DMS114 treated with DMSO at 0.1 percent for 48 hours (cell line): Measurements from ENCODE around the gene FRMD4A.

Source experiments
- DNase-seq: peaks from one replicate; lab custom pipeline; 2025; ENCODE audit not compliant: unreplicated experiment; lab: John Stamatoyannopoulos, UW

FRMD4A gene

DNA sequence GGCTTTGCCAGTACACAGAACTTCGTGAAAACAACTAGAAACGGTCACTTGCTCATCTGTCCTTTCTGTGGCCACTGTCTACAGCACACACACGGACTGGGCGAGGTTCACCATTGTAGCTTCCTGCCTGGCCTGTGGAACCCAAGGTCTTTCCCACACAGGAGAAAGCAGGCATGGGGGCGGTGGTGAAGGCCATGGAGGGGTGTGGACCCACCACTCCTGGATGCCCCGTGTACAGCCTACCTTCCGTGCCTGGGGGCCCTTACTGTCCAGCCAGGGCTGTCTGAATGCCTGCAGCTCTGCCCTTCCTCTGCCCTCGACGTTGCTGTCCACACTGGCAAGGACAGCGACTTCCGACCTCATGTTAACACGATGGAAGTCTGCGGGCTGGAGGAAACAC lies 635.1 kb downstream of the FRMD4A start:
- no peak for DNase-seq

DNA sequence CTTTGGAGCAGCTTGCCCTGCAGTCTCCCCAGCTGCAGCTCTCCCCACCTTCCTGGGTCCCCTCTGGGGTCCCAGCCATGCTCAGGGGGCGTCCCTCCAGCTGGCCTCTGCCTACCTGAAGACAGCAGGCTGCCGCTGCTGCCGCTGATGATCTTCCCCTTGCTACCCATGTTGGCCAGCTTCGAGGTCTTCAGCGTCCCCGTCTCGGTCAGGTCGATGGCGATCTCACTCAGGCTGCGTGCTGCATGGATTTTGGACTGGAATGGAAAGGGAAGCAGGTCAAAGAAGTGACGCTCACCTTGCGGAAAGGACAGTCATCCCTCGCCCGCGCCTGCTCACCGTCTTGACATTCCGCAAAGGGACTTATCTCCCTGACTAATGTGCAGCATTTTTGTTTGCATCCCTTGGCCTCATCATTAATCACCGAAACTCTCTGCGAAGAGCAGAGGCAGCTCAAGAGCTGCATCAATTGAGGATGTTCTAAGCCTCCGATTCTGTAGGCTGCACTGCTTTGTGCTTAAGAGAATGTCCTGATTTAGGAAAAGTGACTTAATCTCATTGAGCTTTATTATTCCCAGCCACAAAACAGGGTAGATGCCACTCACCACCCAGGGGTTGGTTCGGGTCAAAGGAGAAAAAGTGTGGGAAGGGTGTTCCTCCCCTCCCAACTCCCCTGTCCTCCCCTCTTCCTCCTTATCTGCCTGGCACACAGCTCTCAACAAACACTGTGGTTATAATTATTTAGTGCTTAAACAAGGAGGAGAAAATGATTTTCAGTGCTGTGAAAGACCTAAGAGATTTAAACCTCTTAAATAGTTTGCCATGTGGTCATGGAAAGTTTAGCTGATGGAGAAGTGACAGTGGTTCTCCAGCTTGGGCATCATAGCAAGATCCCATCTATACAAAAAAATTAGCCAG lies 636.7 kb downstream of the FRMD4A start:
- DNase-seq = no peak

DNA sequence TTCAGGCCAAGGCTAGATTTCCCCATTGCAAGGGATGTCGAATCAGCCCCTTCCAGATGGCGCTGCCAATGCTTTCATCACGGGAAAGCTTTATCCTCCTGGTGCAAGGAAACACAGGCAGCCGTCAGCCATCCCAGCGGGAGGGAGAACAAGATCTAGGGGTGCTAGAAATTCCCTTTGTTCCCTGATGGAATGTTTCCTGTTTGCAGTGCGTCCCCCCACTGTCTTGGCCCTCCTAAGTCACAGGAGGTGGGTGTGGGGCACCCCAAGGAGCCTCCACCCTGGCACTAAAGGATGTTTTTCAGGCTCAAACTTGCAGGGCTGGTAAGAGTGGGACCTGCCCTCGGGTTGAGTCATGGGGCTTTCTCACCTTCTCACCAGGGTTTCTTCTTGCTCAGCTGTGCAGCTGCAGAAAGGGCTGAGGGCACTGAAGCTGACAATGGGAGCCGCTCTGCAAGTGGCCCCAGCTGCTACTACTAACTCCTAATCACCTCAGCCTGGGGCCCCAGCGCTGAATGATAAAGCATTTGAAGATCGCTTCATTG lies 640.4 kb downstream of the FRMD4A start:
- DNase-seq = no peak

DNA sequence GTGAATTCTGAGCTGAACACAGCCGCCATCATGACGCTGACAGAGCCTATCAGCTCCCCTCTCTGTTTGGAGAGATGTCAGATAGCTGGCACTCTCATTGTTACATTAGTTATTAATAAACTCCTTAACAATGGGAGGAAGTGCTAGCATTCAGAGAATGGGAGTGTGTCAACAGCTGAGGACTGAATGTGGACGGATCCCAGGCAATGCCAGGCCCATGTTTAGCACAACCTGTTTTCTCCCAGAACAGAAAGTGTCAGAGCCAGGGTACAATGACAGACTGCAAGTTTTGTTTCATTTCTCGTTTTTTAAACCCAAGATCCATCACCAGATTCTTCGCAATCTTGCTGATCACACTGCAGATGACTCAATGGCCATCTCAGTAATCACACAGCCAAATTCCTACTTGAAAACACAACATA lies 644.4 kb downstream of the FRMD4A start:
- DNase-seq = no peak

DNA sequence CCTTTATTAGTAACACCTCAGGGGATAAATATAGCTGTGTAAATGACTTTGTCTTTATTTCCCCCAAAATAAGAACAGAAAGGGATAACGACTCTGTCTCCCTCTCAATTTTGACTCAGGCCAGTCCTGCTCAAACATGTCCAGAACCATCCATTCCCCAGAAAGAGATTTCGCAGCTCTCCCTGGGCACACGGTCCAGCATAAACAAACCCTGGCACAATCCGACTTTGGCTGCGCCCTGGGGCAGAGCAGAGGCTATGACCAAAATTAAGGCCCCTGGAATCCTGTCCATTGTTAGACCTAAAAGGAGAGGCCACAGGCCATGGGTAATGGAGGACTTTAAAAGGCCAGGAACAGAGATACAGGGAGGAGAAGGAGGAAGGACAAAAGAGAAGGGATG lies 644.8 kb downstream of the FRMD4A start:
- DNase-seq = no peak

DNA sequence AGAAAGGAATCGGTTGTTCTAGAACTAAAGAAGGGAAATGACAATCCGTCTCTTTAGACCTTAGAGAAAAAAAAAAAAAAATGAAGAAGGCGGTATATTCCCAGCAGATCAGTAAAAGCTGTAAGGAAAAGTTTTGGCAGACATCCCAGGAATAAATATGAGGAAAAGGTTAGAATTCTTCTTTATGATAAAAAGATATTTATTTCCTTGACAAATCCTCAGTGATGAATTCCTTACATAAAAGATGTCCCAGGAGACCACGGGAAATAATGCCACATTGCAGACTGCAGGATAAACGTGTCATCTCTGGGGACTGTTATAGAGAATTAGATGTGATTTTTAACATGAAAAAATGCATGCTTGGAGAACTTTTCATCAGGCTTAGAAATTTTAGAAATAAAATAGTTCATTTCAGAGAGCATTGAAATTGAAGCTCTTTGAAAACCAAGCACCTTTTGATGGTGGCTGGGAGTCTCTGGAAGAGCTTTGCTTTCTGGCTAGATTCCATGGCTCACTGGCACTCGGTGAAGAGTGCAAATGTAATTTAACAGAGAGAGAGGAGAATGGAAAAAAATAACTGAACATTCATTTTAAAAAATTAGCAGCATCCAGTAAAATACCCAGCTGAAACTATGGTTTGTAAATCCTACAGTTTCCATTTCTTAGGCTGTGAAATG lies 645.8 kb downstream of the FRMD4A start:
- DNase-seq = no peak

DNA sequence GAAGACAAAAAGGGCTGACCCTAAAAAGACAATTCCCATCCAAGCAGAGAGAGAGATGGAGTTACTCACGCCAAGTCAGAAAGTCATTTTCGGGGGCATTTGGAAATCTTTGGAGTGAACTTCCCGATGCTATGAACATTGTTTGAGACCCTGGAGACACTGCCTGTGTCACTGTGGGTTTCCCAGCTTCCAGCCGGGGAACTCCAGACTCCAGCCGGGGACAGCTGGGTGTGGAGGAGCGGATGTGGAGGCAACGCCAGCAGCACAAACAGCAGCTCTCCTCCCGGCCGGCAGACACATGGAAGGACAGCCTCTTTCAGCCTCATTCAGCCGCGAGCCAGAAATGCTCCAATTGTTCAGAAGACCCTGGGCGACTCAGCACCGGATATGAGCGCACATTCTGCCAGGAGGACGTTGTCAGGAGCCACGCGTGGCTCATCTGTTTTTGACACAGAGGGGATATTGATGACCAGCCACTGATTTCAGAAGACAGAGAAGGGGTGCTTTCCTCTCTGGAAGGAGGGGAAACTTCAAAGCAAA lies 646.4 kb downstream of the FRMD4A start:
- no peak for DNase-seq

DNA sequence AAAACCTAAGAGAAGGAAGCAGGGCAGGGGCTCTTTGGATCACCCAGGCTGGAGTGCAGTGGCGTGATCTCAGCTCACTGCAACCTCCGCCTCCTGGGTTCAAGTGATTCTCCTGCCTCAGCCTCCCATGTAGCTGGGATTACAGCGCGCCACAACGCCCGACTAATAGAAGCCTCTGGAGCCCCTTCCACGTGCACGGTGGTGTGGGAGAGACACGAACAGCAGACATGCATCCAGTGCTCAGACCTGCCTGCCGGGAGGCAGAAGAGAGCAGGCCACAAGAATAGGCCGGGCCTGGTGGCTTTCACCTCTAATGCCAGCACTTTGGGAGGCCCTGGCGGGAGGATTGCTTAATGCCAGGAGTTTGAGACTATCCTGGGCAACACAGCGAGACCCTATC lies 647.7 kb downstream of the FRMD4A start:
- DNase-seq = no peak

DNA sequence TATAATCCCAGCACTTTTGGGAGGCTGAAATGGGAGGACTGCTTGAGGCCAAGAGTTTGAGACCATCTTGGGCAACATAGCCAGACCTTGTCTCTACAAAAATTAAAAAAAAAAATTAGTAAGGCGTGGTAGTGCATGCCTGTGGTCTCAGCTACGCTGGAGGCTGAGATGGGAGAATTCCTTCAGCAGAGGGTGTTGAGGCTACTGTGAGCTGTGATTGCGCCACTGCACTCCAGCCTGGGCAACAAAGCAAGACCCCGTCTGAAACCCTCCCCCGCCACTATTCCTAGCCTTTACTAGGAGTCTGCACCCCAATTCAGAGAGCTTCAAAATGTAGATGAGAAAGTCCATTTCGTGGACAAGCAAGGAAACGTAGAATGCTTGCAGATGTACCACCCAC lies 648.8 kb downstream of the FRMD4A start:
- DNase-seq = no peak

DNA sequence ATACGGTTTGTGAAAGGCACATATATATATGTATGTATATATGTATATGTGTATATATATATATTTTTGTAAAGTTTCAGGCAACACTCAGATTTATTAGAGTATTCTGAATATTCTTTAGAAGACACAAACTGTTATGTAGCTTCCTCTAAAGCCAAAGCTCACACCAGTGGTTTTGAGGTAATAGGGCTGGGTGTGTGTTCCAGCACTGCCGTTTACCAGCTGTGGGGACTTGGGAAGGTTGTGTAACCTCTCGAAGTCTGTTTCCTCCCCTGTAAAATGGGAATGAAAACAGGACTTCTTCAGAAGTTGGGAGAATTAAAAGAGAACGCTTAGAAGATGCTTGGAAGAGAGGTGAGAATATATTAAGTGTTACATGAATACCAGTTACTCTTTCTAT lies 649.2 kb downstream of the FRMD4A start:
- DNase-seq = no peak

DNA sequence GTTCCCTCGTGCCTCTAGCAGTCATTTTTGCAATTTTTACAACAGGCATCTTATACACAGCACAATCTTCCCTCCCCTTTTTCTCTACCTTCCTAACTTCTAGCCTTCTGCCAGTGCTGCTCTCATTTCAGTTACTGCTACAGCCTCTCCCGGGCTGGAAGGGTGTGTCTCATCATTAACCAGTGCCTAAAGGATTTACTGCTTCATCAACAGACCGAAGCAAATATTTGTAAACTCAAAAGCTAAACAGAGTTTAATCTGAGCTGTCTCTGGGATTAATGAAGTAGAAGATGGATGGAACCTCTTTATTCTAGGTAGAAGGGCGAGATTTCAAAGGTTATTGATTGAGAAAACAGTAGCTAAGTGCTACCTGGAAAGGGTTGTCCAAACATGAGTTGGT lies 649.6 kb downstream of the FRMD4A start:
- DNase-seq = no peak

DNA sequence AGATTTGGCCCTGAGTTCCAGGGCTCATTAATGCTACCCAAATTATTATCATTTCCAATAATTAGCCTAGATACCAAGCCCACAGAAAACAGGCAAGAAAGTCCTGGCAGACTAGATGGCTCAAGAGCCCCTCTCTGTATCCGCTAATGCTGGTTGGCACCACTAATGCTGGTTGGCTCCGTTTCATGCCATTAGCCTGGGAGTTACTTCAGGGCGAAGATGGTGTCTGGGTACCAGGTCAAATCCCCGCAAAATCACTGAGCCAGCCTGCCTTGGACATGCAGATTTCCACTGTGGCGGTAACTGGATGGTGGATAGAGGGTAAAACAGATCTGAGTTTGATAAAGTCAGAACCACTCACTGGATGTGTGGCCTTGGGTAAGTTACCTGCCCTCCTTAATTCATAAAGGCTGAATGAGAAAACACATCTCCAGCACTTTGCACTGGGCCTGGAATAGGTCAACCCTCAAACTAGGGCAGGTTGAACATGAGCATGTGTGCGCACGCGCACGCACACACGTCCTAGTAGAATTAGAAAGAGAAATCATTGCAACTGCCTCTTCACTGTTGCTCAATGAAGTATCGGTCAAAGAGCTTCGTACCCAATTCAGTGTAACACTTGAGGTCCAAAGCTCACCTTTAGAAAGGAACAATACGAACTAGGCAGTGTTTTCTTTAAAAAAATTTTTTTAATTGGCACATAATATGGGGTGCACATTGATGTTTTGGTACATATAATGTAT lies 652.5 kb downstream of the FRMD4A start:
- DNase-seq = no peak

DNA sequence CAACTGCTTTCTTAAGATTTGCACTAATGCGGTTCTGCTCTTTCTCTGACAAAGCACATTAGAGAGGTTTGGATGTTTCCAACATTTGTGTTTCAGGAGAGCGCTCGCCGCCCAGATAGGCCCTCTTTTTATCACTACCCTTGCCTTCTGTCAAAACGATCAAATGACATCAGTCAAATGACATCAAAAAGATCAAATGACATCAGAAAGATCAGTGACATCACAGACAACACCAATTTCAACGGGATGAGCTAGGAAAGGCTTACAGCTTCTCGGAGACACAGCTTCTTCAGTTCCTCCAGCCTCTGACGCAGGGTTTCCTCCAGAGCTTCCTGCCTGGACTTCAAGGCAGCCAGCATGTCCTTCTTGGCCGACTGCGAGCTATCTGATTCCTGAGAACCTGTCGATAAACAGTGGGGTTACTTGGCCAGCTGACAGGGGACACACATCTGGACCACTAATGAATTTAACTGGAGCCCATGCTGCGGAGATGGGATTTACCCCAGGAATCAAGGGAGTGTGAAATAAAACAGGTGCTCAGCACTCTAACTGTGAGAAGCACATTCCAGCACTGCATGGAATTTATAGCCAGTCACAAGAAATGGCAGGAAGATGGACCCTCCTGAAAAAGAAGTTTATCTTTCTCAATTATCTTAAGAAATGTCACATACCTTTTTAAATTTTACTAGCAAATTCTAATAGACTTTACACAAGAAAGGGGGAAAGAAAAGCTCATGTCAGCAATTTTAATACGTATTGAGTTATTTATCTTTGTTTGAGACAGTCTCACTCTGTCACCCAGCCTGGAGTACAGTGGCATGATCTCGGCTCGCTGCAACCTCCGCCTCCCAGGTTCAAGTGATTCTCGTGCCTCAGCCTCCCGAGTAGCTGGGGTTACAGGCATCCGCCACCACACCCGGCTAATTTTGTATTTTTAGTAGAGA lies 655.8 kb downstream of the FRMD4A start:
- DNase-seq = no peak

DNA sequence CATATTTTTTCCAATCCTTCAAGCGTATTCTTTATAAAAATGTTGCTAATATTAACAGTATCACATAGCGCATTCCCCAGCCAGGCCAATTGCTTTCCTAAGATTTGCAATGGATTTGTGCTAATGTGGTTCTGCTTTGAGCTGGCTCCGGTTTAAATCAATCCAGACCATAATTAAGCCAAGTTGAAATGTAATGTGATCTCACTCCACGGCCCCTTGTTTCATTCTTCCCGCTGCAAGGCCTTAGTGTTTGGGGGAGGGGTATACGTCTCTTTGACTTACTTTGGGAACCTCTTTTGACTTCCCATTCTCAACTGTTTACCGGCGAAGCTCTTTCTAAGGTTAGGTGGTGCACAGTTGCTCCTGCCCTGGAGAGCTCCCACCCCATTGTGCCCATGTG lies 657.6 kb downstream of the FRMD4A start:
- no peak for DNase-seq

DNA sequence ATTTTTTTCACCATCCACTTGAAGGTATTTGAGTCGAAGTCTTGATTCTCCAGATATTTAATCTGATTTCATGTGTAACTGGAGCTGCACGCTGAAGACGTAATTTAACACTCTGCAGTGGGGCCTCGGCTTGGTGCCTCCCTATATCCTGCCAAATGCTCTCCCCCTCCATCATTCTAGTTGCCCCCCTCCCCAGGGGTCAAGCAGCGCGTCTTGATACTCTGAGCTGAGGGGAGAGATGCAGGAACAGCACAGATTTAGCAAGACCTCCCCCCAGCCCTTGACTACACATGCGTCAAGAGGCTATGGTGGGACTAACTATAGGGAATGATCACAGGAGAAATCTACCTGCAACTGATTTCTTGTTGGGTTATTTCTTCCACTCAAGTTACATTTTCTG lies 658.2 kb downstream of the FRMD4A start:
- DNase-seq = no peak

DNA sequence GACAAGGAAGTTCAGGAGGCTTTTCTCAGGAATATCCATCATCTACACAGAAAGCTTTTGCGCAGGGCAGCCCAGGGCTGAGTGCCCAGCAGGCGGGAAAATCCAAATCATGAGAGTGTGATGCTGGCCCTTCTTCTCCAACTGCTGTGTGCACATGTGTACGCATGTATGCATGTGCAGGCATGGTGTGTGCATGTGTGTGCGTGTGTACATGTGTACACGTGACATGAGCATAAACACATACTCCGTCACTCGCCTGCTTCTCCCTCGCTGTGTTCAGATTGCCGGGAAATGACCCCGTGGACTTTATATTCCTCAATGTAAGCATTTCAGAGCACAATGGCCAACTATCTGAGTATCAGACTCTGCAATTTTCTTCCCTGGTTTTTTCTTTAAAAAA lies 658.8 kb downstream of the FRMD4A start:
- no peak for DNase-seq

DNA sequence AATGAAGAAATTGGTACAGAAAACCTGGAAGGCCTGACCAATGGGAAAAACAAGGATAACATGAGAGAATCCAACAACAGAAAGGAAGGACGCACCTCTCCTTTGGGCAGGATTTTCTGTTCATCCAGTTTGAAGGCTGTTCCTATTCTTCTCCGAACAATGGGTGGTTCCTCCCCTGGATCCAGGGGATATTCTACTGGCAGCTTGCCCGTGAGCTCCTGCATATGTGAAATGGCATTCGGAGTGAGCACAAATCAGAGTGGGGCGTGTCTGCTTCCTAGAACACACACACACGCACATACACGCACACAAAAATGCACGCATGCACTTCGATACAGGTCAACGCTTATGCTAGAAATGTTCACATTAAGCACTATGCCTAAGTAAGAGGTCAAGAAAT lies 660.4 kb downstream of the FRMD4A start:
- no peak for DNase-seq

DNA sequence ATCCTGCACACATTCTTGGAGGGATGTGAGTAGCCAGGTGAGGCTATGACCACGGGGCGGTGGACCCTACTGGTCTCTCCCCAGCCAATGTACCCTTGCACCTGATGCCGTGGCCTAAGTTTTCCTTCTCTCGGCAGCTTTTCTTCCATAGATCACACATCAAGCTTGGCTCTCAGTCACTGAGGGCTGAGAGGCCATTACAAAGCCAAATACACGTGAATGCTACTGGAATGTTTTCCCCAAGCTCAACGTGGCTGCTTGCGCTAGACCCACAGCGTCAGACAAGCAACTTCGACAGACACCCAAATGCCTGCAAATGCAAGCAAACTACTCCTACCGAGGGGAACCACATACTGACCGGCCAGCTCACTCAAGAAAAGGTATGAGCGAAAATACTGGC lies 660.8 kb downstream of the FRMD4A start:
- no peak for DNase-seq

DNA sequence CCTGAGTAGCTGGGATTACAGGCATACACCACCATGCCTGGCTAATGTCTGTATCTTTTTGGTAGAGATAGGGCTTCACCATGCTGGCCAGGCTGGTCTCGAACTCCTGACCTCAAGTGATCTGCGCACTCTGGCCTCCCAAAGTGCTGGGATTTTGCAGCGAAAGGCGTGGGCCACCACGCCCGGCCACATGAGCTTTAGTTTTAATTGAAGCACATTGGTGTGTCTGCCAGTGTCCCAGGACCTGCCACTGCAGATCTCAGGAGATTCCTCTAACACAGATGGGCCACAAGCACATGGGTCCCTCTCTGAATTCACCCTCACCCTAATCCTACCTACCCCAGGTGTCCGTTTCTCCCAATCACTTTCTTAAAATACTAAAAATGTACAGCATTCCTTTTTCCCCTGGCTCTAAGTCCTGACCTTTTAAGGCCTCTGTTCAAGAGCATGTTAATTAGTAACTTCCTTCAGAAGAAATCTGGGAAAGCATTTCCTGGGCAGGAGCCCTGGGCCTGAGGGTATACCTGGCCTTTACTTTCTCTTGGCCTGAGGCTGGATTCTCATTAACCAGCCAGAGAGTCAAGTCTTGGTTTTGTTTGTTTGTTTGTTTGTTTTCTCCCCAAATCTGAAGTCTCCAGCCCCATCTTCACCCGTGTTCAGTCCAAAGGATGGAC lies 661.4 kb downstream of the FRMD4A start:
- no peak for DNase-seq

DNA sequence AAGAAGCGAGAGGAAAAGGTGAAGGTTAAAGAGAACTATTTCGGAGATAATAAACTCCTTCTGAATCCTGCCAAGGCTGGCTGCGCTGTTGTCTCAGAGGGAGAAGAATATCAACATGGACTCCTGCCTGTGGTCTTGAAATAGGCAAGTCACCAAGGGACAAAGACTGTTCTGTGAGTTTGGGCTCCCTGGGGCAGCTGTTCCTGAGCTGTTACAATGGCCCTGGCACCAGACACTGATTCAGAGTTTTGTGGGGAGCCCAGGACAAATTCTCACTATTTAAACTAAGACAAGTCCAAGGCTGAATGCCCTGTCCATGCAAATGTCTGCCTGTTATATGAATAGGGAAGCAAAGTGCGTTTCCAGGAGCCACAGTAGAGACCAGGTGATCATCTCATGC lies 662.6 kb downstream of the FRMD4A start:
- no peak for DNase-seq
